Trophoblast cell (in vitro differentiated cells and primary cell): ENCODE data around the gene IFNL3.
A peak's percentile ranks its signal among the peaks of the same experiment; 100 is the strongest.
"Not testable (repeated sequence)": the region's sequence is repeated elsewhere in the genome, so short reads cannot be mapped to it uniquely, and the experiment has no call there.

Experiments
- DNase-seq, 2 donors: peaks; one replicate each; pipeline ENCODE4 v3.0.0-alpha.2; 2016
- H2AFZ ChIP-seq: 2 replicates; pipeline ENCODE4 v1.6.1; 2013; ENCODE audit warnings: low read length, moderate library complexity, mild to moderate bottlenecking; ENCODE audit not compliant: insufficient read depth, poor library complexity
- H2AK5ac ChIP-seq: 2 replicates; pipeline ENCODE4 v1.6.1; 2013; ENCODE audit warnings: mild to moderate bottlenecking, low read length
- H2BK120ac ChIP-seq: 2 replicates; pipeline ENCODE4 v1.6.1; 2013; ENCODE audit warnings: low read length, mild to moderate bottlenecking, moderate library complexity; ENCODE audit not compliant: insufficient read depth, poor library complexity
- H2BK12ac ChIP-seq: 2 replicates; pipeline ENCODE4 v1.6.1; 2013; ENCODE audit warnings: mild to moderate bottlenecking, low read length, moderate library complexity
- H2BK5ac ChIP-seq: 2 replicates; pipeline ENCODE4 v1.6.1; 2013; ENCODE audit warnings: low read length, low read depth, moderate library complexity, mild to moderate bottlenecking; ENCODE audit not compliant: poor library complexity
- H3K14ac ChIP-seq: 2 replicates; pipeline ENCODE4 v1.6.1; 2013; ENCODE audit warnings: mild to moderate bottlenecking, low read length
- H3K18ac ChIP-seq: 2 replicates; pipeline ENCODE4 v1.6.1; 2013; ENCODE audit warnings: mild to moderate bottlenecking, low read length
- H3K23ac ChIP-seq: 2 replicates; pipeline ENCODE4 v1.6.1; 2013; ENCODE audit warnings: low read length
- H3K27ac ChIP-seq: 2 replicates; pipeline ENCODE4 v1.5.1; 2013; ENCODE audit warnings: low read depth, mild to moderate bottlenecking, inconsistent platforms, low read length, moderate library complexity
- H3K27me3 ChIP-seq: 2 replicates; pipeline ENCODE4 v1.6.1; 2013; ENCODE audit warnings: inconsistent platforms, mild to moderate bottlenecking, low read length, moderate library complexity; ENCODE audit not compliant: insufficient read depth
- H3K36me3 ChIP-seq, 2 experiments: 1 replicate in 1 of 2; 2 replicates in 1 of 2; pipeline ENCODE4 v1.6.1; 2013; ENCODE audit warnings: low read length in 2 of 2, mild to moderate bottlenecking in 2 of 2, moderate library complexity in 1 of 2; ENCODE audit not compliant: insufficient read depth in 2 of 2, control insufficient read depth in 1 of 2
- H3K4ac ChIP-seq: 2 replicates; pipeline ENCODE4 v1.6.1; 2013; ENCODE audit warnings: low read depth, mild to moderate bottlenecking, low read length, moderate library complexity
- H3K4me1 ChIP-seq, 2 experiments: 1 replicate in 1 of 2; 2 replicates in 1 of 2; pipeline ENCODE4 v1.6.1; 2013; ENCODE audit warnings: low read length in 2 of 2, mild to moderate bottlenecking in 2 of 2, moderate library complexity in 1 of 2; ENCODE audit not compliant: insufficient read depth in 2 of 2, control insufficient read depth in 1 of 2
- H3K4me2 ChIP-seq: 2 replicates; pipeline ENCODE4 v1.6.1; 2013; ENCODE audit warnings: inconsistent platforms, mild to moderate bottlenecking, low read length, moderate library complexity
- H3K4me3 ChIP-seq: 2 replicates; pipeline ENCODE4 v1.5.1; 2013; ENCODE audit warnings: mild to moderate bottlenecking, low read depth, low read length, inconsistent platforms
- H3K79me1 ChIP-seq: one replicate; pipeline ENCODE4 v1.6.1; 2013; ENCODE audit warnings: low read length
- H3K79me2 ChIP-seq: 2 replicates; pipeline ENCODE4 v1.6.1; 2013; ENCODE audit warnings: low read length, mild to moderate bottlenecking; ENCODE audit not compliant: control insufficient read depth, insufficient read depth, poor library complexity
- H3K9ac ChIP-seq: 2 replicates; pipeline ENCODE4 v1.6.1; 2013; ENCODE audit warnings: mild to moderate bottlenecking, low read length
- H3K9me3 ChIP-seq: 2 replicates; pipeline ENCODE4 v1.6.1; 2013; ENCODE audit warnings: low read depth, mild to moderate bottlenecking, control low read depth, inconsistent platforms, low read length; ENCODE audit not compliant: insufficient read depth
- H4K12ac ChIP-seq: 2 replicates; pipeline ENCODE4 v1.6.1; 2013; ENCODE audit warnings: low read depth, mild to moderate bottlenecking, low read length, moderate library complexity
- H4K8ac ChIP-seq: 2 replicates; pipeline ENCODE4 v1.6.1; 2013; ENCODE audit warnings: low read depth, mild to moderate bottlenecking, low read length, moderate library complexity
- H4K91ac ChIP-seq: one replicate; pipeline ENCODE4 v1.6.1; 2013; ENCODE audit warnings: low read depth, mild to moderate bottlenecking, low read length, moderate library complexity
- WGBS: extraction: QIAGEN DNeasy Blood & Tissue Kit; methylation state at CpG from one replicate; pipeline ENCODE4 v1.1.7; 2013; ENCODE audit warnings: missing lambda C conversion rate; ENCODE audit not compliant: insufficient read length, insufficient coverage; ENCODE audit errors: extremely low coverage; 5-methylcytosine and 5-hydroxymethylcytosine counted together

The IFNL3 gene

GRCh38 chr19:39215323-39215722, 29.5 kb downstream of the IFNL3 start:
- not testable (repeated sequence) for H4K8ac ChIP-seq, H3K79me1 ChIP-seq, H3K4me2 ChIP-seq, H3K9ac ChIP-seq, H3K27ac ChIP-seq, H2AK5ac ChIP-seq, H3K23ac ChIP-seq, H2BK120ac ChIP-seq, H3K36me3 ChIP-seq, DNase-seq, H2AFZ ChIP-seq, H3K27me3 ChIP-seq, H3K79me2 ChIP-seq, H3K4ac ChIP-seq, H3K14ac ChIP-seq, H3K4me1 ChIP-seq, H2BK12ac ChIP-seq, H3K9me3 ChIP-seq, H4K91ac ChIP-seq, H3K18ac ChIP-seq, H3K4me3 ChIP-seq, H2BK5ac ChIP-seq, H4K12ac ChIP-seq
- WGBS = no CpG with 5 or more reads among the region's 3 CpGs

- Histone ChIP-seq H3K79me1 (no peaks in the 10 kb centered on the region), H3K23ac (no peak overlapping the region), H3K14ac (no peak overlapping the region), H3K79me2 (no peaks in the 10 kb centered on the region), H3K18ac (no peak overlapping the region), H3K4me3 (no peak overlapping the region), H3K27me3 (no peaks in the 10 kb centered on the region), H3K27ac (no peak overlapping the region), H3K36me3 (no peaks in the 10 kb centered on the region), H3K4me2 (no peak overlapping the region), H3K9ac (no peak overlapping the region), H2BK5ac (no peak overlapping the region), H2BK120ac (no peak overlapping the region), H3K4ac (no peak overlapping the region), H3K9me3 (peaks cover 5% of the 10 kb centered on the region), H4K8ac (no peak overlapping the region), H4K91ac (no peak overlapping the region), H4K12ac (no peak overlapping the region), H2AK5ac (no peak overlapping the region), H2BK12ac (no peak overlapping the region), H3K4me1 (no peaks in the 10 kb centered on the region), H2AFZ (no peak overlapping the region)
- peak; percentile 11 to 36 for DNase-seq
- no CpG with 5 or more reads among the region's 8 CpGs for WGBS
Observed at GRCh38 chr19:39212375-39212742, 32.4 kb downstream of the IFNL3 start.

GRCh38 chr19:39211731-39212374, 33.0 kb downstream of the IFNL3 start:
- H3K79me1 ChIP-seq = no peaks in the 10 kb centered on the region
- no peak overlapping the region for H3K23ac ChIP-seq
- H2BK120ac ChIP-seq = no peak overlapping the region
- H3K4me2 ChIP-seq = no peak overlapping the region
- H3K18ac ChIP-seq = no peak overlapping the region
- no peak overlapping the region for H3K9ac ChIP-seq
- H2AFZ ChIP-seq = no peak overlapping the region
- no peak overlapping the region for H2AK5ac ChIP-seq
- H3K4me1 ChIP-seq = no peaks in the 10 kb centered on the region
- no peak for DNase-seq
- H3K4ac ChIP-seq = no peak overlapping the region
- H3K9me3 ChIP-seq = peaks cover 3% of the 10 kb centered on the region
- no peak overlapping the region for H4K91ac ChIP-seq
- no peaks in the 10 kb centered on the region for H3K36me3 ChIP-seq
- WGBS = no CpG with 5 or more reads among the region's 13 CpGs
- H3K4me3 ChIP-seq = no peak overlapping the region
- no peak overlapping the region for H2BK12ac ChIP-seq
- no peaks in the 10 kb centered on the region for H3K79me2 ChIP-seq
- no peak overlapping the region for H4K12ac ChIP-seq
- no peak overlapping the region for H2BK5ac ChIP-seq
- no peak overlapping the region for H4K8ac ChIP-seq
- no peaks in the 10 kb centered on the region for H3K27me3 ChIP-seq
- no peak overlapping the region for H3K27ac ChIP-seq
- H3K14ac ChIP-seq = no peak overlapping the region

- Histone ChIP-seq H3K4me1 (no peaks in the 10 kb centered on the region), H2BK12ac (no peak overlapping the region), H3K4me2 (no peak overlapping the region), H3K27me3 (no peaks in the 10 kb centered on the region), H3K27ac (no peak overlapping the region), H3K18ac (no peak overlapping the region), H3K36me3 (no peaks in the 10 kb centered on the region), H3K79me1 (no peaks in the 10 kb centered on the region), H2BK120ac (no peak overlapping the region), H4K12ac (no peak overlapping the region), H2AFZ (no peak overlapping the region), H3K4me3 (no peak overlapping the region), H4K91ac (no peak overlapping the region), H3K79me2 (no peaks in the 10 kb centered on the region), H4K8ac (no peak overlapping the region), H2BK5ac (no peak overlapping the region), H3K9me3 (peaks cover 3% of the 10 kb centered on the region), H3K23ac (no peak overlapping the region), H3K4ac (no peak overlapping the region), H3K14ac (no peak overlapping the region), H3K9ac (no peak overlapping the region), H2AK5ac (no peak overlapping the region)
- DNase-seq = no peak
- no CpG with 5 or more reads among the region's 7 CpGs for WGBS
Observed at GRCh38 chr19:39209196-39209595, 35.6 kb downstream of the IFNL3 start.
